ENCODE data around the gene RMND1. TPM values are rescaled to one million over a fixed set of nuclear protein-coding genes. Genes with fewer than 3 reads are reported as not detected.

The RMND1 gene
- total and polyA plus RNA-seq, 2 of the 13 experiments (the other 11 are each of a cell fraction or from before 2014, with no cell fraction given): 34.0 to 72.5 TPM

GRCh38 chr6:151482290-151482689 is 30.4 kb upstream of the RMND1 start:
- Histone ChIP-seq H3K4me3 (replicated peaks in 1 of 3; ENCODE audit: insufficient read depth in 1 of 3, low read depth in 2 of 3, low read length in 3 of 3) (no peak overlapping the region), H3K36me3 (replicated peaks in 1 of 2; ENCODE audit: control insufficient read depth in 1 of 2, insufficient read depth in 2 of 2, low read length in 2 of 2) (no peaks in the 10 kb centered on the region), H3K27me3 (ENCODE audit: control insufficient read depth in 1 of 2, insufficient read depth in 2 of 2, low read length in 2 of 2) (no peaks in the 10 kb centered on the region), H3K9ac (ENCODE audit: insufficient read depth, low read depth, low read length) (no peak overlapping the region), H3K79me2 (ENCODE audit: insufficient read depth, low read length) (no peaks in the 10 kb centered on the region), H4K20me1 (ENCODE audit: insufficient read depth, low read length) (no peaks in the 10 kb centered on the region), H3K4me2 (ENCODE audit: low read depth, low read length) (no peak overlapping the region), H3K9me3 (ENCODE audit: low read length) (no peaks in the 10 kb centered on the region), H3K4me1 (ENCODE audit: insufficient read depth, low read length) (peaks cover 24% of the 10 kb centered on the region), H2AFZ (ENCODE audit: low read length) (no peak overlapping the region), H3K27ac (ENCODE audit: extremely low read length, insufficient read depth, low read length) (no peak overlapping the region)
- no TSS peak for BruUV-seq (replicated peaks)
- CTCF ChIA-PET (ENCODE audit: low intra/inter-chr PET ratio, low total read pairs): no interaction called here
- intact Hi-C loops (cut with micrococcal nuclease; ENCODE audit: unreplicated experiment): no loop called here
- POLR2A ChIA-PET: no interaction called here
- no peak for TF ChIP-seq GZF1 (CRISPR knock-in tag; IDR thresholded peaks at IDR 0.05)
- no peak for TF ChIP-seq ZNF431 (CRISPR knock-in tag; IDR thresholded peaks at IDR 0.05; ENCODE audit: borderline replicate concordance, low read depth)
- no peak for TF ChIP-seq ZNF432 (CRISPR knock-in tag; IDR thresholded peaks at IDR 0.05; ENCODE audit: borderline replicate concordance)
- TF ChIP-seq PRDM15 (CRISPR knock-in tag; IDR thresholded peaks at IDR 0.05): no peak
- WGBS (ENCODE audit: low lambda C conversion rate): 77% methylated on average over 5 of the region's 5 CpGs
- in situ Hi-C loops (cut with HindIII; ENCODE audit: extremely low pct_ligation_motif_present, low pct_unique_long_range_greater_than_20kb): no loop called here
- ATAC-seq: no peak
- no peak for FAIRE-seq
- DNase-seq (ENCODE audit: low spot score): no peak

GRCh38 chr6:151481786-151482185 is 29.9 kb upstream of the RMND1 start:
- CTCF ChIA-PET (ENCODE audit: low intra/inter-chr PET ratio, low total read pairs): no interaction called here
- POLR2A ChIA-PET: no interaction called here
- TF ChIP-seq KDM1A (CRISPR knock-in tag; IDR thresholded peaks at IDR 0.05): no peak
- TF ChIP-seq, protein P1, sequence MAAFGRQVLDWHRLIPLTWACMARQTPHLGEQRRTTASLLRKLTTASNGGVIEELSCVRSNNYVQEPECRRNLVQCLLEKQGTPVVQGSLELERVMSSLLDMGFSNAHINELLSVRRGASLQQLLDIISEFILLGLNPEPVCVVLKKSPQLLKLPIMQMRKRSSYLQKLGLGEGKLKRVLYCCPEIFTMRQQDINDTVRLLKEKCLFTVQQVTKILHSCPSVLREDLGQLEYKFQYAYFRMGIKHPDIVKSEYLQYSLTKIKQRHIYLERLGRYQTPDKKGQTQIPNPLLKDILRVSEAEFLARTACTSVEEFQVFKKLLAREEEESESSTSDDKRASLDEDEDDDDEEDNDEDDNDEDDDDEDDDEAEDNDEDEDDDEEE (CRISPR knock-in tag; IDR thresholded peaks at IDR 0.05): no peak
- TF ChIP-seq ZFP62 (CRISPR knock-in tag; IDR thresholded peaks at IDR 0.05): no peak
- no peak for TF ChIP-seq ZNF891 (CRISPR knock-in tag; IDR thresholded peaks at IDR 0.05)
- no peak for TF ChIP-seq ZFAT (CRISPR knock-in tag; conservative IDR thresholded peaks at IDR 0.05)
- TF ChIP-seq FIP1L1 (IDR thresholded peaks at IDR 0.05; ENCODE audit: borderline replicate concordance, insufficient read depth, low read depth, low read length): no peak
- TF ChIP-seq DMAP1 (CRISPR knock-in tag; IDR thresholded peaks at IDR 0.05): no peak
- Histone ChIP-seq H3K79me2 (ENCODE audit: insufficient read depth, low read length) (no peaks in the 10 kb centered on the region), H3K4me2 (ENCODE audit: low read depth, low read length) (no peak overlapping the region), H3K27ac (ENCODE audit: extremely low read length, insufficient read depth, low read length) (no peak overlapping the region), H3K9ac (ENCODE audit: insufficient read depth, low read depth, low read length) (no peak overlapping the region), H3K27me3 (ENCODE audit: control insufficient read depth in 1 of 2, insufficient read depth in 2 of 2, low read length in 2 of 2) (no peaks in the 10 kb centered on the region), H3K4me1 (ENCODE audit: insufficient read depth, low read length) (peaks cover 24% of the 10 kb centered on the region), H3K4me3 (replicated peaks in 1 of 3; ENCODE audit: insufficient read depth in 1 of 3, low read depth in 2 of 3, low read length in 3 of 3) (no peak overlapping the region), H2AFZ (ENCODE audit: low read length) (no peak overlapping the region), H3K36me3 (replicated peaks in 1 of 2; ENCODE audit: control insufficient read depth in 1 of 2, insufficient read depth in 2 of 2, low read length in 2 of 2) (no peaks in the 10 kb centered on the region), H3K9me3 (ENCODE audit: low read length) (no peaks in the 10 kb centered on the region), H4K20me1 (ENCODE audit: insufficient read depth, low read length) (no peaks in the 10 kb centered on the region)
- FAIRE-seq: no peak
- no peak for ATAC-seq
- in situ Hi-C loops (cut with HindIII; ENCODE audit: extremely low pct_ligation_motif_present, low pct_unique_long_range_greater_than_20kb): no loop called here
- intact Hi-C loops (cut with micrococcal nuclease; ENCODE audit: unreplicated experiment): no loop called here
- no peak for DNase-seq (ENCODE audit: low spot score)
- BruUV-seq (replicated peaks): no TSS peak

Measured in HepG2 (cell line).